Osteoblast (primary cell): Measurements from ENCODE around the gene ZFP36. TPM values are rescaled to one million over a fixed set of nuclear protein-coding genes. Genes with fewer than 3 reads are reported as not detected.

Experiments used
- DNase-seq: peaks from one replicate; pipeline ENCODE4 v3.0.0; 2011; ENCODE audit warnings: low spot score, mixed read lengths; ENCODE audit not compliant: insufficient read length; ENCODE audit errors: missing footprints
- H2AFZ ChIP-seq: 2 replicates; pipeline ENCODE4 v1.6.0; 2011; ENCODE audit warnings: mild to moderate bottlenecking, low read length
- H3K27ac ChIP-seq: 2 replicates; pipeline ENCODE4 v1.5.1; 2011; ENCODE audit warnings: mild to moderate bottlenecking, low read depth, low read length, moderate library complexity
- H3K27me3 ChIP-seq: 2 replicates; pipeline ENCODE4 v1.6.0; 2012; ENCODE audit warnings: mild to moderate bottlenecking, control low read depth, inconsistent platforms, low read length, moderate library complexity; ENCODE audit not compliant: insufficient read depth
- H3K36me3 ChIP-seq: 2 replicates; pipeline ENCODE4 v1.5.1; 2011; ENCODE audit warnings: mild to moderate bottlenecking, low read length, control low read depth, moderate library complexity; ENCODE audit not compliant: insufficient read depth
- H3K4me1 ChIP-seq: 2 replicates; pipeline ENCODE4 v1.5.1; 2011; ENCODE audit warnings: mild to moderate bottlenecking, low read length, control low read depth, moderate library complexity; ENCODE audit not compliant: insufficient read depth
- H3K4me2 ChIP-seq: 2 replicates; pipeline ENCODE4 v1.6.0; 2011; ENCODE audit warnings: mild to moderate bottlenecking, low read length; ENCODE audit not compliant: insufficient read depth
- H3K4me3 ChIP-seq: fragments of 200-600 bp; sonication (generic); 3 replicates; pipeline ENCODE4 v1.5.1; 2012; ENCODE audit warnings: mild to moderate bottlenecking, low read length, inconsistent platforms; ENCODE audit not compliant: insufficient read depth
- H3K79me2 ChIP-seq: 2 replicates; pipeline ENCODE4 v1.6.0; 2012; ENCODE audit warnings: mild to moderate bottlenecking, low read length, control low read depth, inconsistent platforms; ENCODE audit not compliant: insufficient read depth
- H3K9me3 ChIP-seq: 2 replicates; pipeline ENCODE4 v1.5.1; 2011; ENCODE audit warnings: low read depth, low read length, control low read depth
- H4K20me1 ChIP-seq: 2 replicates; pipeline ENCODE4 v1.6.0; 2012; ENCODE audit warnings: mild to moderate bottlenecking, low read length, control low read depth; ENCODE audit not compliant: insufficient read depth
- total RNA-seq: library from RNA; depleted of rRNA; stranded (reverse); fragments of >200 nt; gene quantifications from 2 replicates; pipeline ENCODE4 v1.2.3, GENCODE V29; 2012
- TF ChIP-seq, protein P1 (sequence below): IDR thresholded peaks from 2 replicates; pipeline ENCODE4 v1.5.1; 2011; ENCODE audit warnings: mild to moderate bottlenecking, low read depth, low read length, moderate library complexity; ENCODE audit errors: extremely low read depth

ZFP36 gene
- total RNA-seq, 1 donor, result 6.5 TPM

DNA sequence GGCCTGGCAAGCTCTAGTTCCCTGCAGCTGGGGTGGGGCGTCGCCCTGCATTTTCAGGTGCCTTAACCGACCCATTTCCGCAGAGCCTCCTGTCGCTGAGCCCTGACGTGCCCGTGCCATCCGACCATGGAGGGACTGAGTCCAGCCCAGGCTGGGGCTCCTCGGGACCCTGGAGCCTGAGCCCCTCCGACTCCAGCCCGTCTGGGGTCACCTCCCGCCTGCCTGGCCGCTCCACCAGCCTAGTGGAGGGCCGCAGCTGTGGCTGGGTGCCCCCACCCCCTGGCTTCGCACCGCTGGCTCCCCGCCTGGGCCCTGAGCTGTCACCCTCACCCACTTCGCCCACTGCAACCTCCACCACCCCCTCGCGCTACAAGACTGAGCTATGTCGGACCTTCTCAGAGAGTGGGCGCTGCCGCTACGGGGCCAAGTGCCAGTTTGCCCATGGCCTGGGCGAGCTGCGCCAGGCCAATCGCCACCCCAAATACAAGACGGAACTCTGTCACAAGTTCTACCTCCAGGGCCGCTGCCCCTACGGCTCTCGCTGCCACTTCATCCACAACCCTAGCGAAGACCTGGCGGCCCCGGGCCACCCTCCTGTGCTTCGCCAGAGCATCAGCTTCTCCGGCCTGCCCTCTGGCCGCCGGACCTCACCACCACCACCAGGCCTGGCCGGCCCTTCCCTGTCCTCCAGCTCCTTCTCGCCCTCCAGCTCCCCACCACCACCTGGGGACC lies 1.2 kb downstream of the ZFP36 start:
- H3K4me3 ChIP-seq, result peak overlapping the region; percentile 83
- H4K20me1 ChIP-seq, result peaks cover 28% of the 10 kb centered on the region
- peaks cover 13% of the 10 kb centered on the region for H3K36me3 ChIP-seq
- H3K79me2 ChIP-seq, result peaks cover 27% of the 10 kb centered on the region
- H3K9me3 ChIP-seq, result no peaks in the 10 kb centered on the region
- no peaks in the 10 kb centered on the region for H3K27me3 ChIP-seq
- peak overlapping the region; percentile 84 for H3K27ac ChIP-seq
- TF ChIP-seq, protein P1, sequence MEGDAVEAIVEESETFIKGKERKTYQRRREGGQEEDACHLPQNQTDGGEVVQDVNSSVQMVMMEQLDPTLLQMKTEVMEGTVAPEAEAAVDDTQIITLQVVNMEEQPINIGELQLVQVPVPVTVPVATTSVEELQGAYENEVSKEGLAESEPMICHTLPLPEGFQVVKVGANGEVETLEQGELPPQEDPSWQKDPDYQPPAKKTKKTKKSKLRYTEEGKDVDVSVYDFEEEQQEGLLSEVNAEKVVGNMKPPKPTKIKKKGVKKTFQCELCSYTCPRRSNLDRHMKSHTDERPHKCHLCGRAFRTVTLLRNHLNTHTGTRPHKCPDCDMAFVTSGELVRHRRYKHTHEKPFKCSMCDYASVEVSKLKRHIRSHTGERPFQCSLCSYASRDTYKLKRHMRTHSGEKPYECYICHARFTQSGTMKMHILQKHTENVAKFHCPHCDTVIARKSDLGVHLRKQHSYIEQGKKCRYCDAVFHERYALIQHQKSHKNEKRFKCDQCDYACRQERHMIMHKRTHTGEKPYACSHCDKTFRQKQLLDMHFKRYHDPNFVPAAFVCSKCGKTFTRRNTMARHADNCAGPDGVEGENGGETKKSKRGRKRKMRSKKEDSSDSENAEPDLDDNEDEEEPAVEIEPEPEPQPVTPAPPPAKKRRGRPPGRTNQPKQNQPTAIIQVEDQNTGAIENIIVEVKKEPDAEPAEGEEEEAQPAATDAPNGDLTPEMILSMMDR, result no peak
- H2AFZ ChIP-seq, result no peak overlapping the region
- peak overlapping the region; percentile 96 for H3K4me2 ChIP-seq
- H3K4me1 ChIP-seq, result peaks cover 31% of the 10 kb centered on the region
- peak; percentile 93 for DNase-seq

DNA sequence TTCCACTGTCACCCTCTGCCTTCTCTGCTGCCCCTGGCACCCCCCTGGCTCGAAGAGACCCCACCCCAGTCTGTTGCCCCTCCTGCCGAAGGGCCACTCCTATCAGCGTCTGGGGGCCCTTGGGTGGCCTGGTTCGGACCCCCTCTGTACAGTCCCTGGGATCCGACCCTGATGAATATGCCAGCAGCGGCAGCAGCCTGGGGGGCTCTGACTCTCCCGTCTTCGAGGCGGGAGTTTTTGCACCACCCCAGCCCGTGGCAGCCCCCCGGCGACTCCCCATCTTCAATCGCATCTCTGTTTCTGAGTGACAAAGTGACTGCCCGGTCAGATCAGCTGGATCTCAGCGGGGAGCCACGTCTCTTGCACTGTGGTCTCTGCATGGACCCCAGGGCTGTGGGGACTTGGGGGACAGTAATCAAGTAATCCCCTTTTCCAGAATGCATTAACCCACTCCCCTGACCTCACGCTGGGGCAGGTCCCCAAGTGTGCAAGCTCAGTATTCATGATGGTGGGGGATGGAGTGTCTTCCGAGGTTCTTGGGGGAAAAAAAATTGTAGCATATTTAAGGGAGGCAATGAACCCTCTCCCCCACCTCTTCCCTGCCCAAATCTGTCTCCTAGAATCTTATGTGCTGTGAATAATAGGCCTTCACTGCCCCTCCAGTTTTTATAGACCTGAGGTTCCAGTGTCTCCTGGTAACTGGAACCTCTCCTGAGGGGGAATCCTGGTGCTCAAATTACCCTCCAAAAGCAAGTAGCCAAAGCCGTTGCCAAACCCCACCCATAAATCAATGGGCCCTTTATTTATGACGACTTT lies 2.0 kb downstream of the ZFP36 start:
- H3K9me3 ChIP-seq, result no peaks in the 10 kb centered on the region
- H4K20me1 ChIP-seq, result peaks cover 28% of the 10 kb centered on the region
- peak overlapping the region; percentile 83 for H3K4me3 ChIP-seq
- no peak overlapping the region for H2AFZ ChIP-seq
- H3K79me2 ChIP-seq, result peaks cover 34% of the 10 kb centered on the region
- TF ChIP-seq, protein P1, result no peak
- H3K36me3 ChIP-seq, result peaks cover 13% of the 10 kb centered on the region
- H3K27ac ChIP-seq, result peak overlapping the region; percentile 84
- peak overlapping the region; percentile 96 for H3K4me2 ChIP-seq
- no peaks in the 10 kb centered on the region for H3K27me3 ChIP-seq
- peak; percentile 87 for DNase-seq
- peaks cover 25% of the 10 kb centered on the region for H3K4me1 ChIP-seq

DNA sequence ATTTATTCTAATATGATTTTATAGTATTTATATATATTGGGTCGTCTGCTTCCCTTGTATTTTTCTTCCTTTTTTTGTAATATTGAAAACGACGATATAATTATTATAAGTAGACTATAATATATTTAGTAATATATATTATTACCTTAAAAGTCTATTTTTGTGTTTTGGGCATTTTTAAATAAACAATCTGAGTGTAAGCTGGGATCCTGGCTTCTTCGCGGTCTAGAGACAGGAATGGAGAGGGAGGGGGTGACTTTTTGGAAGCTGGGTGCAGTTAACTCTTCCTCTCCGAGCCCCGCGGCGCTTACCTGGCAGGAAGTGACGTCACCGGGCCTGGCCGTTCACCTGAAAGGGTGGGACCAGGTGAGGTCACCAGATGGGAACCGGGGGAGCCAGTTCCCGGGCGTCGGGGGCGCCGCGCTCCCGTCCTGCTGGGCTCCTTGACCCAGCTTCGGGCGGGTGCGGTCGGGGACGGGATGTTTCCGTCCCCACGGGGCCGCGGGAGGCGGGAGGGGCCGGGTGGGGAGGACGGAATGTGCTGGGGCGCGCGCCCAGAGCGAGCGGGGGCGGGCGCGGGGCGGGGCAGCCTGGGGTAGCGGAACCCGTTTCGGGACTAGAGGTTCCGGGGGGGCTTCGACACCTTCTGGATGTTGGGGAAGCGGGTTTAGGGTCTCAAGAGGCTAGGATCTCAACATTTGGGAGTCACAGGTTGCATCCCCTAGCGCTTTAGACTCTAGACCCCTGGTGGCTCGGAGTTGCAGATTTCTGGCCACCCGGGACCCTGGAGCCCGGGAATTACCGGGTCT lies 2.8 kb downstream of the ZFP36 start:
- H2AFZ ChIP-seq, result no peak overlapping the region
- H3K9me3 ChIP-seq, result no peaks in the 10 kb centered on the region

More for the DNA sequence above, 2.8 kb downstream of the ZFP36 start:
- Histone ChIP-seq H3K27me3 (no peaks in the 10 kb centered on the region), H3K27ac (peak overlapping the region; percentile 84), H3K4me3 (peak overlapping the region; percentile 83), H3K4me2 (peak overlapping the region; percentile 96), H3K36me3 (peaks cover 13% of the 10 kb centered on the region), H3K4me1 (peaks cover 29% of the 10 kb centered on the region), H4K20me1 (peaks cover 34% of the 10 kb centered on the region), H3K79me2 (peaks cover 42% of the 10 kb centered on the region)
- TF ChIP-seq, protein P1, result no peak
- DNase-seq, result peak; percentile 98
